HEK293T (cell line): ENCODE results near the gene SCGN.

ENCODE experiments used
- CTCF ChIA-PET: fragments of 350-600 bp; formaldehyde crosslinking; extraction: SDS; loops from one replicate; lab custom pipeline; 2021; ENCODE audit warnings: antibody characterized with exemption, inconsistent platforms; lab: Yijun Ruan, JAX
- POLR2A ChIA-PET: fragments of 350-600 bp; formaldehyde crosslinking; extraction: SDS; loops from one replicate; lab custom pipeline; 2020; ENCODE audit warnings: antibody characterized with exemption, inconsistent platforms; lab: Yijun Ruan, JAX
- DNase-seq: peaks from one replicate; pipeline ENCODE4 v3.0.0; 2012; ENCODE audit warnings: mixed read lengths; ENCODE audit errors: extremely low spot score
- ARNT ChIP-seq: fragments of 450-650 bp; IDR thresholded peaks from 2 replicates; pipeline ENCODE4 v1.6.1; 2017; ENCODE audit warnings: mild to moderate bottlenecking
- BHLHE40 ChIP-seq: fragments of 450-650 bp; IDR thresholded peaks from 2 replicates; pipeline ENCODE4 v1.6.1; 2016; ENCODE audit warnings: mild to moderate bottlenecking, moderate library complexity, borderline replicate concordance
- CTBP1 ChIP-seq: fragments of 450-650 bp; IDR thresholded peaks from 2 replicates; pipeline ENCODE4 v1.6.1; 2016; ENCODE audit warnings: borderline replicate concordance
- ELF4 ChIP-seq: fragments of 450-650 bp; IDR thresholded peaks from 2 replicates; pipeline ENCODE4 v1.6.1; 2017; ENCODE audit warnings: antibody characterized with exemption
- FOXA1 ChIP-seq: fragments of 450-650 bp; IDR thresholded peaks from 2 replicates; pipeline ENCODE4 v1.6.1; 2016; ENCODE audit warnings: mild to moderate bottlenecking
- FOXK2 ChIP-seq: fragments of 450-650 bp; IDR thresholded peaks from 2 replicates; pipeline ENCODE4 v1.6.1; 2016; ENCODE audit warnings: mild to moderate bottlenecking
- FOXM1 ChIP-seq: fragments of 450-650 bp; IDR thresholded peaks from 2 replicates; pipeline ENCODE4 v1.6.1; 2017; ENCODE audit warnings: mild to moderate bottlenecking, borderline replicate concordance
- HDGF ChIP-seq: fragments of 450-650 bp; IDR thresholded peaks from 2 replicates; pipeline ENCODE4 v1.6.1; 2017; ENCODE audit warnings: antibody characterized with exemption, borderline replicate concordance
- L3MBTL2 ChIP-seq: fragments of 450-650 bp; conservative IDR thresholded peaks from 2 replicates; pipeline ENCODE4 v1.6.1; 2016; ENCODE audit warnings: mild to moderate bottlenecking
- LEF1 ChIP-seq: fragments of 450-650 bp; IDR thresholded peaks from 2 replicates; pipeline ENCODE4 v1.6.1; 2017; ENCODE audit warnings: mild to moderate bottlenecking, borderline replicate concordance
- NFRKB ChIP-seq: fragments of 450-650 bp; IDR thresholded peaks from 2 replicates; pipeline ENCODE4 v1.6.1; 2016; ENCODE audit warnings: mild to moderate bottlenecking, moderate library complexity
- PKNOX1 ChIP-seq: fragments of 450-650 bp; IDR thresholded peaks from 2 replicates; pipeline ENCODE4 v1.6.1; 2016
- SP1 ChIP-seq: fragments of 450-650 bp; IDR thresholded peaks from 2 replicates; pipeline ENCODE4 v1.6.1; 2017
- SUZ12 ChIP-seq: fragments of 450-650 bp; IDR thresholded peaks from 2 replicates; pipeline ENCODE4 v1.6.1; 2016; ENCODE audit warnings: mild to moderate bottlenecking
- TARDBP ChIP-seq: fragments of 450-650 bp; IDR thresholded peaks from 2 replicates; pipeline ENCODE4 v1.6.1; 2016
- ZNF384 ChIP-seq: fragments of 450-650 bp; IDR thresholded peaks from 2 replicates; pipeline ENCODE4 v1.6.1; 2016

The SCGN gene

GRCh38 chr6:25726122-25726911, 74.3 kb downstream of the SCGN start:
- POLR2A ChIA-PET = no interaction called here
- TF ChIP-seq SP1 = no peak
- no peak for TF ChIP-seq BHLHE40
- TF ChIP-seq PKNOX1 = no peak
- TF ChIP-seq CTBP1 = no peak
- TF ChIP-seq ZNF384 = no peak
- no peak for TF ChIP-seq LEF1
- no peak for TF ChIP-seq FOXK2
- TF ChIP-seq HDGF = no peak
- no peak for TF ChIP-seq SUZ12
- TF ChIP-seq FOXA1 = no peak
- TF ChIP-seq TARDBP = no peak
- no peak for TF ChIP-seq ELF4
- CTCF ChIA-PET = interaction anchor here (0.6 to 1.6 kb wide), 2 partner anchors 8 to 221 kb away, joined by 3 to 4 read pairs; no protein-coding TSS in a partner anchor
- DNase-seq = no peak

GRCh38 chr6:25727028-25727427, 75.0 kb downstream of the SCGN start:
- ChIA-PET CTCF (interaction anchor here (1.6 kb wide), 1 partner anchor 9 kb away, joined by 4 read pairs; no protein-coding TSS in a partner anchor), POLR2A (no interaction called here)
- no peak for DNase-seq
- no peak for TF ChIP-seq BHLHE40
- no peak for TF ChIP-seq TARDBP

GRCh38 chr6:25730907-25731306, 78.9 kb downstream of the SCGN start:
- ChIA-PET POLR2A (no interaction called here), CTCF (no interaction called here)
- no peak for DNase-seq
- TF ChIP-seq BHLHE40 = no peak
- TF ChIP-seq SUZ12 = no peak
- no peak for TF ChIP-seq NFRKB
- TF ChIP-seq PKNOX1 = no peak
- no peak for TF ChIP-seq L3MBTL2
- no peak for TF ChIP-seq CTBP1
- no peak for TF ChIP-seq ELF4
- no peak for TF ChIP-seq SP1
- no peak for TF ChIP-seq ZNF384
- TF ChIP-seq ARNT = no peak
- TF ChIP-seq HDGF = no peak
- TF ChIP-seq FOXA1 = no peak

GRCh38 chr6:25731721-25732120, 79.7 kb downstream of the SCGN start:
- ChIA-PET CTCF (interaction anchor here (0.6 kb wide), 1 partner anchor 210 kb away, joined by 3 read pairs; no protein-coding TSS in a partner anchor), POLR2A (no interaction called here)

GRCh38 chr6:25732468-25733198, 80.6 kb downstream of the SCGN start:
- no peak for TF ChIP-seq ARNT
- TF ChIP-seq CTBP1 = no peak
- TF ChIP-seq BHLHE40 = no peak
- TF ChIP-seq ZNF384 = no peak
- no peak for TF ChIP-seq FOXM1
- no peak for TF ChIP-seq SP1
- no peak for TF ChIP-seq FOXK2
- TF ChIP-seq NFRKB = no peak
- no peak for TF ChIP-seq PKNOX1
- TF ChIP-seq SUZ12 = no peak
- no peak for TF ChIP-seq HDGF
- no peak for TF ChIP-seq TARDBP
- ChIA-PET CTCF (interaction anchor here (0.6 kb wide), 1 partner anchor 209 kb away, joined by 3 read pairs; no protein-coding TSS in a partner anchor), POLR2A (no interaction called here)
- DNase-seq = no peak

More at GRCh38 chr6:25731721-25732120, 79.7 kb downstream of the SCGN start:
- no peak for TF ChIP-seq CTBP1
- no peak for TF ChIP-seq NFRKB
- no peak for TF ChIP-seq FOXM1
- no peak for TF ChIP-seq FOXA1
- no peak for TF ChIP-seq ELF4
- TF ChIP-seq BHLHE40 = no peak
- TF ChIP-seq LEF1 = no peak
- no peak for TF ChIP-seq HDGF
- no peak for TF ChIP-seq L3MBTL2
- TF ChIP-seq SUZ12 = no peak
- TF ChIP-seq FOXK2 = no peak
- TF ChIP-seq ZNF384 = no peak
- no peak for TF ChIP-seq PKNOX1
- TF ChIP-seq ARNT = no peak
- TF ChIP-seq TARDBP = no peak
- TF ChIP-seq SP1 = no peak
- no peak for DNase-seq
